GM18508 (cell line): ENCODE data around the gene PIP5K1B.

Experiments used
- ATAC-seq: cut with Tn5 transposase; IDR thresholded peaks from one replicate; pipeline ENCODE4 v1.9.1; 2021; ENCODE audit warnings: moderate number of reproducible peaks; ENCODE audit not compliant: insufficient read depth, unreplicated experiment

The PIP5K1B gene

GRCh38 chr9:68707801-68708488 lies 2.9 kb downstream of the PIP5K1B start:
- no peak for ATAC-seq

DNA sequence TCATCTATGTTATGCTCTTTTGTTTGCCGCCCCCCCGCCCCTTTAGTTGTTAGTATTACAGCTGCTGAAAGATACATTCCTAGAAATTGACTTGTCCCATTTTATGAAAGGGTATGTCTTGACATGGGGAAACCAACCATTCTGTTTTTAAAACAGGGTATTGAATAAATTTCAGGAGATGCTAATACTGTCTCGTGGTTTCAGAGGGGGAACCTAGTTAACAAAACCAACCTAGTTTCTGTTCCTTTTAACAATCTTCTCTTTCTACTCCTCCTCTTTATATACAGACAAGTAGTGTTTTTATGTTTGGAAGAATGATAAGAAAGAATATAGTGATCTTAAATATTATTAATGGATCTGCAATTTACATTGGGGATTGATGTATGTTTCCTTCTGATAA lies 3.5 kb downstream of the PIP5K1B start:
- ATAC-seq: no peak

- no peak for ATAC-seq
These were observed 4.5 kb downstream of the PIP5K1B start for GRCh38 chr9:68709291-68710110.

DNA sequence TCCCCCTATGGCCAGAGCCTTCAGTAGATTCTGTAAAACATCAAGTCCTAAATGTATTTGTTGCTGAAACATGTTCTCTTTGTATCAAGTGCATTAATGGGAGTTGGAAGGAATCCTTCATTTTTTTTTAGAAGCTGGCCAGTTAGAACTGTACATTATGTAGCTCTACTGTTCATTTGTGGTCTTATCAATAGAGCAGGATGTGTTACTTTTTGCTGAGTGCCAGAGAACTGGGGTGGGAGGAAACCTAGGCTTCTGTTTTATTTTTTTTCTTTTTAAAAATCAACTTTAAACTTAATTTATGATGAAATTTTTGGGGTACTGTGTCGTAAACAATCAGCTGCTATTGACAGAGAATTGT lies 5.1 kb downstream of the PIP5K1B start:
- no peak for ATAC-seq

GRCh38 chr9:68711281-68711680 lies 6.2 kb downstream of the PIP5K1B start:
- no peak for ATAC-seq

DNA sequence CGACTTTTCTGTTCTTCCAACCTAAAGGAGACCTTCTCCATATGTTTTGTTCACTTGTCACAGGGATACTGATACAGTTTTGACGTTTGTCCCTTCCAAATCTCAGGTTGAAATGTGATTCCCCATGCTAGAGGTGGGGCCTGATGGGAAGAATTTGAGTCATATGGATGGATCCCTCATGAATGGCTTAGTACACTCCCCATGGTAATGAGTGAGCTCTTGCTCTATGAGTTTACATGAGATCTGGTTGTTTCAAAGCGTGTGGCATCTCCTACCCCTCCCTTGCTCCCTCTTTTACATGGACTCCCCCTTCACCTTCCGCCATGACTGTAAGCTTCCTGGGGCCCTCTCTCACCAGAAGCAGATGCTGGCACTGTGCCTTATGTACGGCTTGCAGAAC lies 6.9 kb downstream of the PIP5K1B start:
- no peak for ATAC-seq

DNA sequence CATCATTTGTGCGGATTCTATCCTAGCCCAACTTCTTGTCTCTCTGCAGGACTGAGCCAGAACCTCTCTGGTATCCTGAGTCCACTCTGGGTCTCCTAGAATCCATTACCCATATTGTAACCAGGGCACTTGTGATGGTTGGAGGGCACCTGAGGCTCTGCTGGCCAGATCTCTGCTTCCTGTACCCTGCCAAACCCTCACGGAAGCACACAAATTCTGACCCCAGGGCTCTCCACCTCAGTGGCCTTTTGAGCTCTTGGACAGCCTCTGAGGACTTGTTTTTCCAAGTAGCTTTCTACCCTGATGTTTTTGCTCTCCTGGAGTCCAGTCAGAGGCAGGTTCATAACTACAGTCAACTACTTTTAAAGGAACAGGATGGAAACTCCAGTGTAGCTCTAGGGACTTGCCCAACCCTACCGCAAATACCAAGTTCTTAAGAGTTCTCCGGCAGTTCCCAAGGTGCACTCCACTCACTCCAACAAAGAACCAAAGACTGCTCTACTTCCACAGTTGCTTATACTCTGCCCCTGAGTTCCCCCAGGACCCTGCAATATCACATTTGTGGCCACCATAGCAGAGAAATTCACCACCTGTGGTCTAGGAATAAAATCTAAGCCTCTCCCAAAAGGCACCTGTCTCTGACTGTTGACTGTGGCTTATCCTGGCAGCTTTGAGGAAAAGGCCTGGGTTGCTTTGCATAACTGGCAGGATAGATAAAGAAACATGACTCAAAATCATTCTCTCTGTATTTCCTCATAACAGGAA lies 9.6 kb downstream of the PIP5K1B start:
- ATAC-seq: no peak

GRCh38 chr9:68715181-68715456 lies 10.1 kb downstream of the PIP5K1B start:
- no peak for ATAC-seq

DNA sequence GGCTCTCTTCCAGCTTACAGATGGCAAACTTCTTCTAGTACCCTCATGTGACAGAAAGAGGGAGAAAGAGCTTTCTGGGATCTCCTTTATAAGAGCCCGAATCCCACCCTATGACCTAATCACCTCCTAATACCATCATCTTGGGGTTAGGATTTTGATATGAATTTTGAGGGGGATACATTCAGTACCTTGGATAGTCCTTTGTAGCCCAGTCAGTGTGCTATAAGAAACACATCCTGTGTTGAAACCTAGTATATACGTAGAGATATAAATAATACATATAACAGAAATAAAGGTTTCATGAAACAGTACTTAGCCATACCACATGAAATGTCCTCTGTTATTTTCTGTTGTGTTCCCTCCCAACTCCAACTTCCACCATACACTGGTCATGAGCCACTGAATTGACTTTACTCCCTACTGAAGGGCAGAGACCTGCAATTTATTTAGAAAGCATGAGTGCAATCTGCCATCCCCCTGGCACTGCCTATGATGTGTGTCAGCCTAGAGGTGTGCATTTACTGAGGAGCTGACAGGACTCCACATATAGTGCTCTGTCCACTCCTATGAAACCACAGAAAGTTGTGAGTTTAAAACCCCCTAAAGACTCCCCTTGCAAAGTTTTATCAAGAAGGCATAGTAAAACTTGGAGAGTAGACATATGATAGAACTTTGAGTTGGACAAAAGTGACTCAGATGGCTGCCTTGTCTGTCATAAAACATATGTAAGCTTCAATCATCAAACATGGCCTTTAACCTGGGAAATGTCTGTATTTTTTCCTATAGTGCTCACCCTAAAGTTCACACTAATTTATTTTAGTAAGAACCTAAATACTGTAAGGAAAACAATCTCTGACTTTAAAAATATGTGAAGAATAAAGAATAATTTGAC lies 12.8 kb downstream of the PIP5K1B start:
- no peak for ATAC-seq

DNA sequence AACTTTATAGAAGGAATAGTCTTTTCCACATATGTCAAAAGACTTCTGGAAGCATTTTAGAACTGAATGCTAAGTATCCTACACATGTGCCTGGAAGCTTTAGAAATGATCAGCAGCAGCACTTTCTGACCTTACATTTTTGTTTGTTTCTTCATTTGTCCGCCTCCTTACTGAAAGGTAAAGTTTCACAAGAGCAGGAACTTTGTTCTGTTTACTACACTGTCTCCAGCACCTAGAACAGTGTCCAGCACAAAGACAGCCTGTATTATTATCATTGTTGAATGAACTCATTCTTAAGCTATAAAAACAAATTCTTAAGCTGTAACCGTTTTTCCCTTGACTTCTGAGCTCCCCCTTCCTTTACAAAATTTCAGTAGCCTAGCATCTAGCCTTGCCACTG lies 14.8 kb downstream of the PIP5K1B start:
- no peak for ATAC-seq

GRCh38 chr9:68720656-68721313 lies 15.7 kb downstream of the PIP5K1B start:
- no peak for ATAC-seq

- ATAC-seq: no peak
These were observed 16.8 kb downstream of the PIP5K1B start for GRCh38 chr9:68721666-68722330.

GRCh38 chr9:68725070-68725469 lies 20.0 kb downstream of the PIP5K1B start:
- ATAC-seq: no peak

DNA sequence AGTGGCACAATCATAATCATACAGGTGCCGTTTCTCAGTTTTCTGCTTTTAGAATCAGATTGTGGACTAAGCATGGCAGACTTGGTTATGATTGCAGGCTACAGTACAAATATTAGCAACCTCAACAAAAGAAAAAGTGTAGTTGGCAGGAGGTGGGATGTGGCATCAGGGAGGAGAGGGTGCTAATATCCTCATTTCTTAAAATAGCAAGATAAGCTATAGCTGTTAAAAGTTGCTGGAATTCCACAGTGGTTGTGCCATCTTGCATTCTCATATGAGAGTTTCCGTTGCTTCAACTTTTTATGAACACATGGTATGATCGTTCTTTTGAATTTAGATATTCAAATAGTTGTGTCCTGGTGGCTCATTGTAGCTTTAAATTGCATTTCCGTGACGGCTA lies 21.4 kb downstream of the PIP5K1B start:
- no peak for ATAC-seq

DNA sequence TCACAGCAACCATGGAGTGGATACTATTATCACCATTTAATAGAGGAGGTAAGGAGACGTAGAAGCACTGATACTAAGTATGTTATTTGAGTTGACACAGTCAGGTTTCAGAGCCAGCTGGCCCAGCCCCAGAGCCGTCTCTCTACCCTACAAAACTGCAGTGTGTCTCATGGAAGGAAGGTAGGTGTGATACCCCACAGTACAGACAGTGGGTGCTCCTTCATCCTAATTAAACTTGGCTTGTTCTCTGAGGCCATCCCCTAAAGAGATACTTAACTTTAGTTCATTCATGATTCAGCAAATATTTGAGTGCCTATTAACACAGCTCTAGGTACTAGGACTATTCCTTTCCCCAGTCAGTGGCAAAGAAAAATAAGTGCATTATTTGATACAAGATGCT lies 22.6 kb downstream of the PIP5K1B start:
- ATAC-seq: no peak

- no peak for ATAC-seq
These were observed 23.7 kb downstream of the PIP5K1B start for GRCh38 chr9:68728731-68729130.

DNA sequence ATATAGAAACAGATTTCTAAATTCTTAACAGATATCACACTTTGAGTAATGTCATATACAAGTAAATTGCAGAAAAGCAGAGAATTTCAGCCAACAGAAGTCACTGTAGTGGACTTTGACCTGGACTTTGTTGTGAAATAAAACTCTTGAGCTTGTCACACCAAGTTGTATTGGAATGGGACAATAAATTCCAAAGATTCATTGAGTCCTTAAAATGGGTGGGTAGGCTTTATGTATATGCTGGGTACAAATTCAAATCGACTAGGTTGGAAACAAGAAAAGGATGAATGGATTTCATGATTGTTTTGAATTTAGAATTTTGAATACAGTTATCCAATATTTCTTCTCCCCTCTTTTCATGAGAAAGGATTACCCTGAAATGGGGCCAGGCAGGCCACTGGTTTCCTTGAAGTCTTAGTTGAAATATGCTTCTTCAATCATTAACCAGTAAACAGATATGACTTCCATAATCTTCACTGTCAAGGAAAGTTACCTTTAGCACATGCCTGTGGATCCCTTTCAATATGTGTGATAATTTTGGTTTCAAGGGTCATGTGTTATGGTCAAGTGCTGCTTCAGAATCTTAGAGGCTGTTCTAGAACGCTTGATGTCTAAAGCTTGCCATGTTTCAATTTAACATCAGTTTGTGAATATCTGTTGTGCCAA lies 25.7 kb downstream of the PIP5K1B start:
- ATAC-seq: no peak

DNA sequence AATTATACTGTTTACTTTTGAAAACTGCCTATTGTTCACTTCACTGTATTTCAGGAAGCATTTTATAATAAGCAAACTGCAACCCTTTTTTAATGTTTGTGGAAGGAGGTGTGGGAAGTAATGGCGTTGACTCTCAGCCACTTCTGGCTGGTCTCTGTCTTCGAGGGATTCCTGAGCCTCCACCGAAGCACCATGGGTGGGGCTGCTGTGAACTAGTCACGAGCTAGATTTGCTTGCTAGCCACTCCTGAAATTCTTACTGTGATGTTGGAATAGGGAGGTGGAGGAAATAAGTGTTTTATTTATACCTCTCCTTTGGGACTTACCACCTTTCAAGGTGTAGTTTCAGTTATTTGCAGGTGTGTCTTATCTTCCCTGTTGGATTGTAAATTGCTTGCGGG lies 26.8 kb downstream of the PIP5K1B start:
- no peak for ATAC-seq
